Skeletal muscle tissue (tissue), 4 donors: ENCODE measurements around the gene PRKAB1. TPM values are rescaled to one million over a fixed set of nuclear protein-coding genes. Genes with fewer than 3 reads are reported as not detected.

Experiments used
- H3K27ac ChIP-seq: one replicate; pipeline ENCODE4 v1.7.0; 2013; ENCODE audit warnings: mild to moderate bottlenecking, low read depth, low read length, inconsistent platforms
- H3K27me3 ChIP-seq, 3 donors: one replicate each; pipeline ENCODE4 v1.7.0; 2013; ENCODE audit warnings: low read length in 3 of 3; ENCODE audit not compliant: control insufficient read depth in 3 of 3, insufficient read depth in 3 of 3
- H3K36me3 ChIP-seq, 3 donors: one replicate each; pipeline ENCODE4 v1.7.0; 2013; ENCODE audit warnings: low read length in 3 of 3; ENCODE audit not compliant: control insufficient read depth in 3 of 3, insufficient read depth in 3 of 3
- H3K4me1 ChIP-seq, 3 donors: one replicate each; pipeline ENCODE4 v1.7.0; 2013; ENCODE audit warnings: low read length in 3 of 3, mild to moderate bottlenecking in 3 of 3; ENCODE audit not compliant: control insufficient read depth in 3 of 3, insufficient read depth in 3 of 3
- H3K4me3 ChIP-seq, 3 donors: one replicate each; pipeline ENCODE4 v1.7.0; 2013; ENCODE audit warnings: low read length in 3 of 3
- H3K9ac ChIP-seq, 3 donors: one replicate each; pipeline ENCODE4 v1.7.0; 2013; ENCODE audit warnings: low read length in 3 of 3, mild to moderate bottlenecking in 3 of 3, moderate library complexity in 2 of 3, low read depth in 1 of 3
- H3K9me3 ChIP-seq, 3 donors: one replicate each; pipeline ENCODE4 v1.7.0; 2013; ENCODE audit warnings: low read length in 3 of 3; ENCODE audit not compliant: control insufficient read depth in 3 of 3
- total RNA-seq: library from RNA; depleted of rRNA; stranded (reverse); fragments of >200 nt; gene quantifications from one replicate; pipeline ENCODE4 v1.2.3, GENCODE V29; 2014
- donor health status: Osteomylitis.

Gene PRKAB1
- total RNA-seq, 1 donor from 2014 or later = 12.5 TPM

DNA sequence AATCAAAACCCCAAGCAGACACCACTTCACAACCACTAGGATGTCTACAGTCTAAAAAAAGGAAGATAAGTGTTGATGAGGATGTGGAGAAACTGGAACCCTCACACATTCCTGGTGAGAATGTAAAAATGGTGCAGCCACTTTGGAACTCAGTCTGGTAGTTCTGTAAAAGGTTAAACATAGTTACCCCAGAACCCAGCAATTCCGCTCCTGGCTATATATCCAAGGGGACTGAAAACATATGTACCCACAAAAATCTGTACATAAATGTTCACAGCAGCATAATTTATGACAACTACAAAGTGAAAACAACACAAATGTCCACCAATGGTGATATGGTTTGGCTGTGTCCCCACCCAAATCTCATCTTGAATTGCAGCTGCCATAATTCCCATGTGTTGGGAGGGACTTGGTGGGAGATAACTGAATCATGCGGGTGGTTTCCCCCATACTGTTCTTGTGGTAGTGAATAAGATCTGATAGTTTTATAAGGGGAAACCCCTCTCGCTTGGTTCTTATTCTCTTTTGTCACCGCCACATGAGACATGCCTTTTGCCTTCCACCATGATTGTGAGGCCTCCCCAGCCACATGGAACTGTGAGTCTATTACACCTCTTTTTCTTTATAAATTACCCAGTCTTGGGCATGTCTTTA is 46.8 kb downstream of the PRKAB1 start:
- H3K27me3 ChIP-seq = no peaks in the 10 kb centered on the region
- H3K9ac ChIP-seq = no peak overlapping the region
- no peak overlapping the region for H3K27ac ChIP-seq
- H3K36me3 ChIP-seq = peaks cover 0 to 2% (median 0%) of the 10 kb centered on the region in 3 donors
- H3K4me3 ChIP-seq = no peak overlapping the region
- H3K9me3 ChIP-seq = no peaks in the 10 kb centered on the region
- H3K4me1 ChIP-seq = peaks cover 23 to 40% (median 24%) of the 10 kb centered on the region in 3 donors

DNA sequence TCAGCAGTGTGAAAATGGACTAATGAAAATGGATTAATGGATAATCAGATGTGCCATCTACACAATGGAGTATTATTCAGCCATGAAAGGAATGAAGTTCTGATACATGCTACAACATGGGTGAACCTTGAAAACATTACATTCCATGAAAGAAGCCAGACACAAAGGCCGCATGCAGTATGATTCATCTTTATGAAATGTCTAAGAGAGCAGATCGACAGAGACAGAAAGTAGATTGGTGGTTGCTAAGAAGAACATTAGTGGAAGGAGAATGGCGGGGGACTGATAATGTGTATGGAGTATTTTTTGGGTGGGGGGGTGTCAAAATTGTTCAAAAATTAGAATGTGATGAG is 47.3 kb downstream of the PRKAB1 start:
- peaks cover 0 to 1% (median 0%) of the 10 kb centered on the region in 3 donors for H3K36me3 ChIP-seq
- H3K27ac ChIP-seq = peak overlapping the region; percentile 85
- no peak overlapping the region for H3K4me3 ChIP-seq

DNA sequence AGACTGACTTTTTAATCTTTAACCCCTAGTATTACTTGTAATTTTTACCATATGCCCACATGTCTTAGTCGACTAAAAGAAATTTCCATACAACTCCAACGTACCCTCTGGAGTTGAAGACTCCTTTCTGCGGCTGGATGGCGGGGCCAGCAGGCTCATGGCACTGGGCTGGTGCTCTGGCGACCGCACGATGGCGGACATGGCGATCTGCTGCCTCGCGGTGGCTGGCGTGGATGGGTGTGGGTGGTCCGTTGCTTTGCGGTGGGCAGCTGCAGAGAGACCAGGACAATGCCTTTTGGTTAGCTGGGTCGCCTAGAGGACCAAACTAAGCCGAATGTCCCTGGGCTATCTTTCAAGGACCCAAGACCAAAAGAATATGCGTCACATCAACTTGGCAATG is 50.2 kb downstream of the PRKAB1 start:
- Histone ChIP-seq H3K9me3 (no peaks in the 10 kb centered on the region), H3K9ac (no peak overlapping the region), H3K4me1 (peaks cover 20 to 32% (median 22%) of the 10 kb centered on the region in 3 donors), H3K27me3 (no peaks in the 10 kb centered on the region), H3K4me3 (no peak overlapping the region), H3K27ac (no peak overlapping the region), H3K36me3 (no peaks in the 10 kb centered on the region)

More for the DNA sequence above, 47.3 kb downstream of the PRKAB1 start:
- peaks cover 22 to 35% (median 23%) of the 10 kb centered on the region in 3 donors for H3K4me1 ChIP-seq
- no peaks in the 10 kb centered on the region for H3K9me3 ChIP-seq
- H3K9ac ChIP-seq = no peak overlapping the region
- H3K27me3 ChIP-seq = no peaks in the 10 kb centered on the region

DNA sequence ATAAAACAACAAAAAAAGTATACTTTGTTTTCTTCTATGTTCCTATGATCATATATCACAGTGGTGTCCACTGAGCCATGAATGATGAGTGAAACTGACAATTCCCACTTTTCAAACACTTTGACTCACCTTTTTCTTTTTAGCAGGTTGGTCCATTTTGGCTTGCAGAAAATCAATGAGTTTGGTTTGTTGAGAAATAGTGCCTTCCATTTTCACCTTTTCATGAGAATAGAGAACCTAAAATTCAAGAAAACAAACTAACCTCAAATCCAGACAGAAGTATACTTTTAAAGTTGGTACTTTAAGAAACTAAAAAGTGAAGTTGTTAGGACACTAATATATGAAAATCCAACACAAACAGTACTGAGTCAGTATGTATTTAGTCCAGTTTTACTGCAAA is 52.4 kb downstream of the PRKAB1 start:
- Histone ChIP-seq H3K27ac (no peak overlapping the region), H3K27me3 (no peaks in the 10 kb centered on the region), H3K9ac (no peak overlapping the region), H3K9me3 (no peaks in the 10 kb centered on the region), H3K4me1 (peaks cover 13 to 22% (median 15%) of the 10 kb centered on the region in 3 donors), H3K4me3 (no peak overlapping the region), H3K36me3 (no peaks in the 10 kb centered on the region)

DNA sequence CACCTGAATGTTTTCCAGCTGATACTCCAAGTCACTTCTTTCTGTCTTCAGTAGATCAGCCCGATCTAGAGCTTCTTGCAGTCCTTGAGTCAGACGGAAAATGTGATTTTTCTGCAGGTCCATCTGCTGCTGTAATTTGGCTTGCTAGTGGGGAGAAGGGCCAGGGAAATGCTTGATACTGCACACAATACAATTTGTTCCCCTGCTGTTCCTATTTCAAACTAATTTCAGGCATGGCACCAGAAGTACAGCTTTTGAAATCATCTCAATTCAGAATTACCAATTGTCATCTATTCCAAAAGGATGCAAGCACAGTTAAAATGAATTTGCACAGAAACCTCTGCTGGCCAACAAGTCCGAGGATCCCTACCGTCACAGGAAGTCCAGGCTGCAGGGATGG is 53.4 kb downstream of the PRKAB1 start:
- no peak overlapping the region for H3K4me3 ChIP-seq
- no peaks in the 10 kb centered on the region for H3K36me3 ChIP-seq
- H3K27ac ChIP-seq = no peak overlapping the region
- H3K9me3 ChIP-seq = no peaks in the 10 kb centered on the region
- no peak overlapping the region for H3K9ac ChIP-seq
- no peaks in the 10 kb centered on the region for H3K27me3 ChIP-seq
- peaks cover 8 to 14% (median 11%) of the 10 kb centered on the region in 3 donors for H3K4me1 ChIP-seq

DNA sequence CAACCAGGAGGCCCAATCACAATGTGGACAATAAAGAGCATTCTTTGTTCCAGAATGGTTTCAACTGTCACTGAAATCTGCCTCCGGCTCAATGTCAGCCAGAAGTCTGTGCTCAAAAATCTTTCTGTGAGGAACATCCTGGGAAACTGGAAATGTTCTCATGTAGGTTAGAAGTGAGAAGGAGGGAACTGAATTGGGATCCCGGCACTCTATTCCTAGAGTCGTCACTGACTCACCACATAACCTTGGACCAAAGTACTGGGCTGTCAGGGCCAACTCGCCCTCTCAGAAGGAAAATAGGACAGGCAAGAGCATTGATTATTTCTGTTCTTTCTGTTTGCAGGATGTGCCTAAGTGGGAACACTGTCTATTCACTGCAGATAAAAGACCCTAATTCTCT is 57.6 kb downstream of the PRKAB1 start:
- no peaks in the 10 kb centered on the region for H3K27me3 ChIP-seq
- H3K27ac ChIP-seq = no peak overlapping the region
- no peak overlapping the region for H3K4me3 ChIP-seq
- H3K4me1 ChIP-seq = peaks cover 0 to 6% (median 3%) of the 10 kb centered on the region in 3 donors
- H3K9me3 ChIP-seq = no peaks in the 10 kb centered on the region
- H3K9ac ChIP-seq = no peak overlapping the region
- H3K36me3 ChIP-seq = no peaks in the 10 kb centered on the region

DNA sequence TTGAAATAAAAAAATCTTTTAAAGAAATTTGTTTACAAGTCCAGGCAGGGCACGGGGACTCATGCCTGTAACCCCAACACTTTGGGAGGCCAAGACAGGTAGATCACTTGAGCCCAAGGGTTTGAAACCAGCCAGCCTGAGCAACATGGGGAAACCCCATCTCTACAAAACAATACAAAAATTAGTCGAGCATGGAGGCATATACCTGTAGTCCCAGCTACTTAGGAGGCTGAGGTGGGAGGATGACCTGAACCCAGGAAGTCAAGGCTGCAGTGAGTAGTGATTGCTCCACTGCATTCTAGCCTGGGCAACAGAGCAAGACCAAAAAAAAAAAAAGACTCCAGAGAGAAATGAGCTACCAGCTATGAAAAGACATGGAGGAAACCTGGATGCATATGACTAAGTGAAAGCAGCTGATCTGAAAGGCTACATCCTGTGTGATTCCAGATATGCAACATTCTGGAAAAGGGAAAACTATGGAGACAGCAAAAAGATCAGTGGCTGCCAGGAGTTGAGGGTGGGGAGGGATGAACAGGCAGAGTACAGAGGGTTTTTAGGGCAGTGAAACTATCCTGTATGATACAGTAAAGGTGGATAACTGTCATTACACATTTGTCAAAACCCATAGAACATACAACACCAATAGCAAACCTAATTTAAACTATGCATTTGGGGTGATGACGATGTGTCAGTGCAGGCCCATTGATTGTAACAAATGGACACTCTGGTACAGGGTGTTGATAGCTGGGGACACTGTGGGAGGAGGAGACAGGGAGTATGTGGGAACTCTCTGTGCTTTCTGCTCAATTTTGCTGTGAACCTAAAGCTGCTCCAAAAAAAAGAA is 59.9 kb downstream of the PRKAB1 start:
- Histone ChIP-seq H3K27me3 (no peaks in the 10 kb centered on the region), H3K9me3 (no peaks in the 10 kb centered on the region), H3K9ac (no peak overlapping the region), H3K27ac (no peak overlapping the region), H3K4me3 (no peak overlapping the region), H3K4me1 (peaks cover 0 to 6% (median 3%) of the 10 kb centered on the region in 3 donors), H3K36me3 (no peaks in the 10 kb centered on the region)

DNA sequence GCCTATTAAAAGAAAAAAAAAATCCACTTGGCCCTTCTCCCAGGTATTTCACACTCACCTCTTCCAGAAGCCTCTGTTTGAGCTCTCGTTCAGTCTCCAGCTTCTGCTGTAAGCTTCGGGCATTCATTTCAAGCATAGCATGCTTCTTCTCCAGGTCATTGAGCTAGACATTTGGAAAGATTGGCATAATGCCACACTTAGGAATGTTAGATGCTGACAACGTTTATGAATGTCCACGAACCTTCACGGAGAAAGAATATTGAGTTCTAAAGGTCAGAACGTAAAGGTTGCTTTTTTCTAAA is 60.5 kb downstream of the PRKAB1 start:
- no peaks in the 10 kb centered on the region for H3K9me3 ChIP-seq
- H3K27me3 ChIP-seq = no peaks in the 10 kb centered on the region
- no peak overlapping the region for H3K4me3 ChIP-seq
- H3K36me3 ChIP-seq = no peaks in the 10 kb centered on the region
- peaks cover 0 to 6% (median 3%) of the 10 kb centered on the region in 3 donors for H3K4me1 ChIP-seq
- no peak overlapping the region for H3K27ac ChIP-seq
- no peak overlapping the region for H3K9ac ChIP-seq

DNA sequence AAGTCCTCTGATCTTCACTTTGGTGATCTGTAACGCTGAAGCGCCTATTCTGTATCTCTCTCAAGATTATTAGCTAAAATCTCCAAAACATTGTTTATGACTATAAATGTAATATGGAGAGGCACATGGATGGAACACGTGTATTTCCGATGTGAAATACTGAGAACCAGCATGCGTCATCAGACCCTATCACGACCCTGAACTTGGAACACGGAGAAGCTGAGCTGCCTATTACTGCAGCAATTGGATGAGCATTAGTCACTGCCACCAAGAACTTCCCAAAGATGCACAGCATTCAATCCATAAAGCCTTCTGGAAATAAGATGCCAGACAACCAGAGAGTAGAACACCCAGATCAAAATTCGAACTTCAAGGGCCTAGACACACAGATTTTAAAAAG is 61.9 kb downstream of the PRKAB1 start:
- no peaks in the 10 kb centered on the region for H3K27me3 ChIP-seq
- no peak overlapping the region for H3K27ac ChIP-seq
- H3K36me3 ChIP-seq = no peaks in the 10 kb centered on the region
- H3K9ac ChIP-seq = no peak overlapping the region
- H3K4me3 ChIP-seq = no peak overlapping the region
- H3K9me3 ChIP-seq = no peaks in the 10 kb centered on the region
- peaks cover 0 to 6% (median 3%) of the 10 kb centered on the region in 3 donors for H3K4me1 ChIP-seq

DNA sequence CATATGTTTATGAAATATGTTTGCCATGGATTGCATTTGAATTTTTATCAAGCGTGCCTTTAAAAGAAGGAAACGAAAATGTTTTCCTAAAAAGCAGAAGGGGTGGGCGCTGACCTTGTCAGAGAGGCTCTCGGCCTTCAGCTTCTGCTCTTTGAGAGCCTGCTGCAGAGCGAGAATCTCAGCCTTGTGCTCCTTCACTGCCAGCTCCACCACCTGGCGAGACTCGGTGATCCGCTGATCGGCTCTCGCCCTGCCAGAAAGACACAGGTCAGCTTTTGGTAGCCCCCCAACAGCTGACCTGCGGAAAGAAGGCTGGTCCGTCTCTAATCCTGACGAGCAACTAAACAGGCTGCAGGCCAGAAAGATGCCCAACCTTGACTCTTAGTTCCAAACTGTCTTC is 62.4 kb downstream of the PRKAB1 start:
- H3K9me3 ChIP-seq = no peaks in the 10 kb centered on the region
- H3K4me1 ChIP-seq = peaks cover 0 to 6% (median 3%) of the 10 kb centered on the region in 3 donors
- no peak overlapping the region for H3K27ac ChIP-seq
- H3K36me3 ChIP-seq = no peaks in the 10 kb centered on the region
- H3K27me3 ChIP-seq = no peaks in the 10 kb centered on the region
- no peak overlapping the region for H3K9ac ChIP-seq
- no peak overlapping the region for H3K4me3 ChIP-seq
